Adipocyte (in vitro differentiated cells): ENCODE results near the gene FAM222B.
"Not testable (repeated sequence)": the region's sequence is repeated elsewhere in the genome, so short reads cannot be mapped to it uniquely, and the experiment has no call there.

Source experiments
- DNase-seq: peaks from one replicate; pipeline ENCODE4 v3.0.0-alpha.2; 2015; ENCODE audit warnings: low read depth
- H3K27me3 ChIP-seq: replicated peaks from 2 replicates; pipeline ENCODE4 v1.7.0; 2013; ENCODE audit warnings: mild to moderate bottlenecking, low read length, moderate library complexity; ENCODE audit not compliant: control insufficient read depth, insufficient read depth
- H3K36me3 ChIP-seq: 2 replicates; pipeline ENCODE4 v1.7.0; 2013; ENCODE audit warnings: low read length, mild to moderate bottlenecking, moderate library complexity; ENCODE audit not compliant: control insufficient read depth, insufficient read depth, severe bottlenecking
- H3K4me1 ChIP-seq: 2 replicates; pipeline ENCODE4 v1.7.0; 2013; ENCODE audit warnings: mild to moderate bottlenecking, low read length, moderate library complexity; ENCODE audit not compliant: control insufficient read depth, insufficient read depth
- H3K4me3 ChIP-seq: 2 replicates; pipeline ENCODE4 v1.7.0; 2013; ENCODE audit warnings: mild to moderate bottlenecking, low read length, moderate library complexity
- H3K9ac ChIP-seq: 2 replicates; pipeline ENCODE4 v1.7.0; 2013; ENCODE audit warnings: mild to moderate bottlenecking, low read length, moderate library complexity
- H3K9me3 ChIP-seq: 2 replicates; pipeline ENCODE4 v1.7.0; 2013; ENCODE audit warnings: mild to moderate bottlenecking, low read length, moderate library complexity; ENCODE audit not compliant: control insufficient read depth

Gene FAM222B

DNA sequence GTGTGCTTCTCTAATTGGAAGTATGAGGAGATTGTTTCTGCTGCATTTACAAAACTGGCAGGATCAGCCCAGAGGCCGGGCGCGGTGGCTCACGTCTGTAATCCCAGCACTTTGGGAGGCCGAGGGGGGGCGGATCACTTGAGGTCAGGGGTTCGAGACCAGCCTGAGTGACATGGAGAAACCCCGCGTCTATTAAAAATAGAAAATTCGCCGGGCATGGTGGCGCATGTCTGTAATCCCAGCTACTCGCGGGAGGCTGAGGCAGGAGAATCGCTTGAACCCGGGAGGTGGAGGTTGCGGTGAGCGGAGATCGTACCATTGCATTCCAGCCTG is 121.6 kb downstream of the FAM222B start:
- not testable (repeated sequence) for DNase-seq, H3K9me3 ChIP-seq, H3K27me3 ChIP-seq
- peak overlapping the region; percentile 91 for H3K9ac ChIP-seq
- H3K36me3 ChIP-seq: peaks cover 38% of the 10 kb centered on the region
- peaks cover 63% of the 10 kb centered on the region for H3K4me1 ChIP-seq
- H3K4me3 ChIP-seq: peak overlapping the region; percentile 89

GRCh38 chr17:28720247-28720996 is 122.2 kb downstream of the FAM222B start:
- peaks cover 40% of the 10 kb centered on the region for H3K36me3 ChIP-seq
- peak overlapping the region; percentile 89 for H3K4me3 ChIP-seq
- H3K4me1 ChIP-seq: peaks cover 60% of the 10 kb centered on the region
- DNase-seq: no peak
- H3K9ac ChIP-seq: peak overlapping the region; percentile 91
- no peaks in the 10 kb centered on the region for H3K9me3 ChIP-seq
- H3K27me3 ChIP-seq: no peaks in the 10 kb centered on the region

DNA sequence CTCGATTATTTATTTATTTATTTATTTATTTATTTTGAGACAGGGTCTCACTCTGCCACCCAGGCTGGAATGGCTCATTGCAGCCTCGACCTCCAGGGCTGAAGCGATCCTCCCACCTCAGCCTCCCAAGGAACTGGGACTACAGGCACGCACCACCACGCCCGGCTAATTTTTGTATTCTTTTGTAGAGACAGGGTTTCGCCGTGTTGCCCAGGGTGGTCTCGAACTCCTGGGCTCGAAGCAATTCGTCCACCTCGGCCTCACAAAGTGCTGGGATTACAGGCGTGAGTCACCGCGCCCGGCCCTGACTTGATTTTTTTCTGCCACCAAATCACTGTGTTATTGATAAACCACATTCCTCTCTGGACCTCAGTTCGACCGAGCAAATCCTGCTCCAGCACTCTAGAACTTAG is 123.6 kb downstream of the FAM222B start:
- Histone ChIP-seq H3K4me1 (peaks cover 47% of the 10 kb centered on the region), H3K4me3 (peak overlapping the region; percentile 89), H3K36me3 (peaks cover 45% of the 10 kb centered on the region), H3K9ac (peak overlapping the region; percentile 91), H3K9me3 (no peaks in the 10 kb centered on the region), H3K27me3 (no peaks in the 10 kb centered on the region)
- no peak for DNase-seq

DNA sequence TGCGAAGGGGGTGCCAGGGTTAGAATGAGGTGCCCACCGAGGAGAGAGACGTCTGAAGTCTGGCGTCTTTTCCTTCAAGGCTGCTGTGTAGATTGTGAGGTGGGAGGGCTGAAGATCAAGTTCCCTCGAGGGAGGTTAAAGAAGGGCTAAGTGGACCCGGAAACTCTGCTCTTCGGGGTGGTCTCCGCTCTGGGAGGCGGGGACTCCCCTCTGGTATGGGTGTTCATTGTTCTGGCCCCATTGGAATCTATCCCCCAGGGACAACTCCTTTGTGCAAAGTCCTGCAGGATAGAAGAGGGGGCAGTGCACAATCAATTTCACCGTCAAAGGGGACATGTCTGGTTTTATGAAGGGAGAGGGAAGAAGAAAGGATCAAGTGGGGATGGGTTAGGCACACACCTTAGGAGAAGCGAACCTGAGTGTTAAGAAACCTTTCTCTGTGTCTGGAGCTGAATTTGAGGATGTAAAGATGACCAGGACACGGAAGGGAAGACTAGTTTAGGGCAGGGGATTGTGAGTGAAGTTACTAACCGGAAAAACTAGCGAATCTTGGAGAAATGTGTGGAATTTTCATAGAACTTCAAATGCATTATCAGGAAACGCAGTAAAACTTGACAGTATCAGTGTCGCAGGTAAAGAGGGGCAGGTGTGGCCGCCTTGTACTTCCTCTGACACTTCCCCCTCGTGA is 124.1 kb downstream of the FAM222B start:
- Histone ChIP-seq H3K36me3 (peaks cover 43% of the 10 kb centered on the region), H3K9ac (peak overlapping the region; percentile 91), H3K4me1 (peaks cover 44% of the 10 kb centered on the region), H3K4me3 (peak overlapping the region; percentile 89), H3K27me3 (no peaks in the 10 kb centered on the region), H3K9me3 (no peaks in the 10 kb centered on the region)
- no peak for DNase-seq

DNA sequence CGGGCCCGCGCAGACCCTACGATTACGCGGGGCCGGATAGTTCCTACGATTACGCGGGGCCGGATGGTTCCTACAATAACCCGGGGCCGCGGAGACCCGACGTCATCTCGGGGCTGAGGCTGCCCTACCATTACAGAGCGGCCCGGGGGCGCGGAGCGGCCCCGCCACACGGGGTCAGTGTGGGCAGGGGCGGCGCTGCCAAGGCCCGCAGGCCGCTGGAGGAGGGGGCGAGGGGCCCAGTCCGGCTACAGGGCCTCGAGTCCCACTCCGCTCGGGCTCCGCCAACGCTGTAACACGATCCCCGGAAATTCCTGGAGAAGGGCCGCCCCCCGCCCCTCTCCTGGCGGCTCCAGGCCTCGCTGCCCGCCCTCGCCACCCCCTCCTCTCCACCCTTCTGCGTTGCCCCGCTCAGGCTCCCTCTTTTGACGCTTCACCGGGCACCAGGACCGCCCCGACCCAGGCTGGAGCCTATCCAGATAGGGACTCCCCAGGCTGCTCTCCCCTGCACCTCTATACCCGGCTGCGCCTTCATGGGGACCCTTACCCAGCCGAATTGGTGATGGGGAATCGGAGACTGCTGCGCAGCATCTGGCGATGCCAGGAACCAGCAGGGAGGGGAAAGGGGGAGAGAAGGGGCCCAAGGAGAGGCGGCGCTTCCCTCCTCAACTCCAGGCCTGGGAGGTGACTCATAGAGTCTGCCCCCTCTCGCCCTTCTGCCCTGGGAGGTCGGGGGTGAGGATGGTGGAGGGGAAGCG is 124.8 kb downstream of the FAM222B start, which contains the start of gene RAB34:
Gene RAB34, minus strand, starts transcription at position 291 of the 755 bp plus-strand sequence. CDS start 602 bp downstream, outside the sequence.
- H3K36me3 ChIP-seq: peaks cover 36% of the 10 kb centered on the region

DNA sequence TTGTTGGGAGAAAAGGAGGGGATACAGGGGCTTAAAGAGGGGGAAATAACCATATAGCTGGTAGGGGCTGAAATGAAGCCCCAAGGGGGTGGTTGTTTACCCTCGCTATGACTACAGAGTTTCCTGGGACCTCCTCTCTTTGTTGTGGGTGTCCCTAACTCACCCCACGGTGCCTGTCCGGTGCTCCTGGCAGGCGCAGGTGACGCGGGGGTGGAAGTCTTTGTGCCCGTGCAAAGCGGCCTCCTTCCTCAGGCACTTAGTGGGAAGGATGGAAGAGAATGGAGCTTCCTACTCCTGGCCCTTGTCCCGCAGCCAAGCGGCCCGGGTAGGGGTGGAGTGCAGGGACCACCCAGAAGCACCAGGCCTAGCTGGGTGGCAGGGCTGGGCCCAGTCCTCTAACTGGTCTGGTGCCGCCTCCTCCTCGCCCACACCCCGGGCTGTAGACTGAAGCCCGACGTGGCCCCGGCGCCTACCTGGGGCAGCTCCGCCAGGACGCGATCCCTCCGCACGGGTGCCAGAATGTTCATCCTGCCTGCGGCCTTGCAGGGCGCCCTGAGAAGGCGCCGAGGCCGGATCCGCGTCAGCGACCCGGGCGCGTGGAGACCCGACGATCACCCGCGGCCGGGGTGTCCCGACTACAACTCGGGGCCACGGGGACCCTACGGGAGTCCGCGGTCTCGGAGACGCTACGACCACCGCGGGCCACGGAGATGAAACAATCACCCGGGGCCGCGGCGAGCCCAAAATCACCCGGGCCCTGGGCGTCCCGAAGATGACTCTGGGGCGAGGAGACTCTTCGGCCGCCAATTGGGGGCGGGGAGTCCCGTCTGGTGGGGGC is 125.6 kb downstream of the FAM222B start:
- DNase-seq: peak; percentile 65
- Histone ChIP-seq H3K4me3 (peak overlapping the region; percentile 89), H3K36me3 (peaks cover 28% of the 10 kb centered on the region), H3K9me3 (no peaks in the 10 kb centered on the region), H3K9ac (peak overlapping the region; percentile 91), H3K4me1 (peaks cover 30% of the 10 kb centered on the region), H3K27me3 (no peaks in the 10 kb centered on the region)

More for the DNA sequence above, 124.8 kb downstream of the FAM222B start, which contains the start of gene RAB34:
- peak; percentile 97 for DNase-seq
- Histone ChIP-seq H3K27me3 (no peaks in the 10 kb centered on the region), H3K4me1 (peaks cover 37% of the 10 kb centered on the region), H3K4me3 (peak within 1 kb of the TSS; percentile 89), H3K9ac (peak within 1 kb of the TSS; percentile 91), H3K9me3 (no peaks in the 10 kb centered on the region)

GRCh38 chr17:28715217-28715616 is 127.4 kb downstream of the FAM222B start:
- no peak overlapping the region for H3K4me3 ChIP-seq
- no peaks in the 10 kb centered on the region for H3K27me3 ChIP-seq
- H3K4me1 ChIP-seq: peaks cover 21% of the 10 kb centered on the region
- H3K36me3 ChIP-seq: peaks cover 19% of the 10 kb centered on the region
- no peaks in the 10 kb centered on the region for H3K9me3 ChIP-seq
- H3K9ac ChIP-seq: no peak overlapping the region
- DNase-seq: no peak

DNA sequence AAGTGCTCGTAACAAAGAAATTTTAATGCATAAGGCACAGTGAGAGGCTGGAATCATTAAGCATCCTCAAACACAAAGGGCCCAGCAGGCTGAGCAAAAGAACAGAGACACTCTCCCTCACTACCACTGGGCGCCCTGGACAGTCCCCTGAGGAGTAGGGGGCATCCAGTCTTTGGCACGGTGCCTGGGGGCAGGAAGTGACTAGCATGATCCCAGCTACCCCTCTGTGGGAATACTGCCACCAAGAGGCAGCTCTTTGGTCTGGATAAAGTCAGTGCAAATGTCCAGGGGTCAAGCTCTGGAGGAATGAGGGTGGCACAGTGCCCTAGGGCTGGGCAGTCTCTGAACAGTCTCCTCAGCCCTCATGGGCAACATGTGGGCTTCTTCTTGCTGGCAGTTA is 128.3 kb downstream of the FAM222B start:
- no peak for DNase-seq
- peaks cover 19% of the 10 kb centered on the region for H3K36me3 ChIP-seq

DNA sequence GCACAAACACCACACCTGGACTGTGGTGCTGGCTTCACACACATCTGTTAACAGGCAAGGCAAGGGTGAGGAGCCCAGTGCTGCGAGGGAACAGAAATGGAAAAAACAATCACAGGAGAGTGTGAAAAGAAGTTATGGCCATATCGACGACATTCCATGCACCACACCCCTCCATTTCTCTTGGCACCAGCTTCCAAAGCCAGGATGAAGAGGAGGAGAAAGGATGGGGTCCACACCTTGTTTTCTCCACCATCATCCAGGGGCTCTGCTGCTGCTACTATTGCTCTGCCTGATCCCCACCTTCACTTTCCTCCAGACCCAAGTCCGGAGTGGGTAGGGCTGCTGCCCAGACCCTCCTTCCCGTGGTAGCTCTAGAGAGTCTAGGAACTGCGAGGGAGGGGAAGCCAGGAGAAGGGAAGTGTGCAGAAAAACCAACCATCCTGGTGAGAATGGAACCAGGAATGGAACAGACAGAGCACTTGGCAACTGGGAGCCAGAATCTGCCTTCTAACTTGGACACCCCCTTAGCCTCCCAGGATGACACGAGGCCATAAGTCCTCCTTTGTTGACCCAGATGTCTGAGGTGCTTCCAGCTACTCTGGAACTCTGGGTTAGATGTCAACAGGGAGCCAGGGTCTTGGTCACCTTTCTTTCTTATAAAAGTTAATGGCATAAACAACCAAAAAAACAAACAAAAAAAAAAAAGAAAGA is 129.7 kb downstream of the FAM222B start:
- Histone ChIP-seq H3K27me3 (no peaks in the 10 kb centered on the region), H3K9me3 (no peaks in the 10 kb centered on the region), H3K36me3 (peaks cover 19% of the 10 kb centered on the region), H3K4me1 (peaks cover 9% of the 10 kb centered on the region), H3K4me3 (no peak overlapping the region), H3K9ac (peak overlapping the region; percentile 62)
- DNase-seq: no peak

More for the DNA sequence above, 128.3 kb downstream of the FAM222B start:
- H3K4me1 ChIP-seq: peaks cover 21% of the 10 kb centered on the region
- H3K27me3 ChIP-seq: no peaks in the 10 kb centered on the region
- no peak overlapping the region for H3K4me3 ChIP-seq
- H3K9me3 ChIP-seq: no peaks in the 10 kb centered on the region
- no peak overlapping the region for H3K9ac ChIP-seq

DNA sequence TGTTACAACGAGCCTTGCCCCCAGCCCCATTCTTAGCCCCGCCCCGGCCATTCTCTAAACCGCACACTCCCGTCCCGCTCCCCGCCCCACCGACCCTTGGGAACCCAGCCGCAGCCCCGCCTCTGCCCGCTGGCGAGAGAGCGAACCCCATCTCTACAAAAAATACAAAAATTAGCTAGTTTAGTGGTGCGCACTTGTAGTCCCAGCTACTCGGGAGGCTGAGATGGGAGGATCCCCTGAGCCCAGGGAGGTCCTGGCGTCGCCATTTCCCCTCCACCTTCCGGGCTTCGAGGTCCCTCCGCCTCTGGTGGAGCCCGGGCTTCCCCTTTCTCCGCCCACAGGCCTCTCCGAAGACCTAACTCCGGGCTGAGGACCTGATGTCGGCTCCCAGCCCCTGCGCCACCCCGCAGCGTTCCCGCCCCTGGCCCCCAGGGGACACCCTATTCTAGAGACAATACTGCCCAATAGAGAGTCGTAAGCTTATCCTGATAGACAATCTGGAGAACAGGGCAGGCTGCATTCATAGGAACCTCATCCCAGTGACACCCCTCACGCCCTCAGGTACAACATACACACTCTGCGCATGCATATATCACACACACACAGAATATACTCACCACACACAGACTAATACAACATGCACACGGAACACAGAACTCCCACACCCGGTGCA is 130.4 kb downstream of the FAM222B start:
- H3K9ac ChIP-seq: peak overlapping the region; percentile 62
- no peak for DNase-seq
- H3K9me3 ChIP-seq: no peaks in the 10 kb centered on the region

More for the DNA sequence above, 130.4 kb downstream of the FAM222B start:
- peak overlapping the region; percentile 71 for H3K4me3 ChIP-seq
- peaks cover 19% of the 10 kb centered on the region for H3K36me3 ChIP-seq
- no peaks in the 10 kb centered on the region for H3K27me3 ChIP-seq
- H3K4me1 ChIP-seq: peaks cover 9% of the 10 kb centered on the region
